ENCODE measurements around the gene PCDH1. TPM values are rescaled to one million over a fixed set of nuclear protein-coding genes. Genes with fewer than 3 reads are reported as not detected.

Gene PCDH1
- total RNA-seq, 2 donors from 2014 or later: 45.4 to 69.7 TPM

DNA sequence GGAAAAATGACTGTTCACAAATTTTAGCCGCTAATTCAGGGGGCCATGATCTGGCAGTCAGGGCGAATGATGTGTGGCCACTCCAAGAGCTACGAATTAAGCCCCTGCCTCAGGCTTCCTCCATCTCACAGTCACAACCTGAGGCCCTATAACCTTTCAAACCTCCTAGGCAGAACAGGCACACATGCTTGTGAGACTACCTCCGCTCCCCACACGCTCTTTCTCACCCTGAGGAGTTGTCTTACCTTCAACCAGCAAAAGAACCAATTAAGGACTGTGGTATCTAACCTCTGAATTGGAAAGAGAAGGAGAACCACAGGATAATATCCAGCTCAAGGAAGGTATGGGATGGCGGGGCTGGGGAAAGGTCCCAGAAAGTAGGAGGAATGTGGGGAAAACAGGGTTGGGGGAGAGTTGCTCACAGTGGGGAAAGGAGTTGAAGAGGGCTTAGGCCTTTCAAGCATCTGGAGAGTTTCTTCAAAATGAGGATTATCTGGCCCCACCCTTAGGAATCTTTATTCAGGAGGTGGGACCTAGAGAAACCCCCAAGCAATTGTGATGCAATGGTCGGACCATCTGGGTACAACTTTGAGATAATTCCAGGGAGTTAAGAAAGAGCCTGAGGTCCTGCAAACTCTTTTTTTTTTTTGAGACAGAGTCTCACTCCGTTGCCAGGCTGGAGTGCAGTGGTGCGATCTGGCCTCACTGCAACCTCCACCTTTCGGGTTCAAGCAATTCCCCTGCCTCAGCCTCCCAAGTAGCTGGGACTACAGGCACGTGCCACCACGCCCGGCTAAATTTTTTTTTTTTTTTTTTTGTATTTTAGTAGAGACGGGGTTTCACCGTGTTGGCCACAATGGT lies 5.5 kb downstream of the PCDH1 start:
- TF ChIP-seq, protein P1, sequence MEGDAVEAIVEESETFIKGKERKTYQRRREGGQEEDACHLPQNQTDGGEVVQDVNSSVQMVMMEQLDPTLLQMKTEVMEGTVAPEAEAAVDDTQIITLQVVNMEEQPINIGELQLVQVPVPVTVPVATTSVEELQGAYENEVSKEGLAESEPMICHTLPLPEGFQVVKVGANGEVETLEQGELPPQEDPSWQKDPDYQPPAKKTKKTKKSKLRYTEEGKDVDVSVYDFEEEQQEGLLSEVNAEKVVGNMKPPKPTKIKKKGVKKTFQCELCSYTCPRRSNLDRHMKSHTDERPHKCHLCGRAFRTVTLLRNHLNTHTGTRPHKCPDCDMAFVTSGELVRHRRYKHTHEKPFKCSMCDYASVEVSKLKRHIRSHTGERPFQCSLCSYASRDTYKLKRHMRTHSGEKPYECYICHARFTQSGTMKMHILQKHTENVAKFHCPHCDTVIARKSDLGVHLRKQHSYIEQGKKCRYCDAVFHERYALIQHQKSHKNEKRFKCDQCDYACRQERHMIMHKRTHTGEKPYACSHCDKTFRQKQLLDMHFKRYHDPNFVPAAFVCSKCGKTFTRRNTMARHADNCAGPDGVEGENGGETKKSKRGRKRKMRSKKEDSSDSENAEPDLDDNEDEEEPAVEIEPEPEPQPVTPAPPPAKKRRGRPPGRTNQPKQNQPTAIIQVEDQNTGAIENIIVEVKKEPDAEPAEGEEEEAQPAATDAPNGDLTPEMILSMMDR (conservative IDR thresholded peaks at IDR 0.05): no peak
- H3K27me3 Mint-ChIP-seq (ENCODE audit: insufficient read depth): no peaks in the 10 kb centered on the region
- H3K9me3 ChIP-seq (ENCODE audit: control insufficient read depth, low read length): no peaks in the 10 kb centered on the region
- H3K4me3 Mint-ChIP-seq: peak overlapping the region; percentile 7
- H3K36me3 ChIP-seq (ENCODE audit: control insufficient read depth, insufficient read depth, low read length): peaks cover 21% of the 10 kb centered on the region
- H3K9ac ChIP-seq (ENCODE audit: extremely low read depth, low read length, poor library complexity, severe bottlenecking): peak overlapping the region; percentile 63
- H3K9me3 Mint-ChIP-seq: no peaks in the 10 kb centered on the region
- peak; percentile 70 for DNase-seq
- peaks cover 31% of the 10 kb centered on the region for H3K4me1 ChIP-seq (ENCODE audit: control insufficient read depth, insufficient read depth, low read length)
- H3K27ac ChIP-seq (ENCODE audit: low read depth, low read length): no peak overlapping the region
- peak overlapping the region; percentile 61 for H3K4me3 ChIP-seq (ENCODE audit: low read length)
- peaks cover 14% of the 10 kb centered on the region for H3K36me3 Mint-ChIP-seq (ENCODE audit: low read depth)
- peaks cover 58% of the 10 kb centered on the region for H3K4me1 Mint-ChIP-seq
- H3K27me3 ChIP-seq (ENCODE audit: control insufficient read depth, insufficient read depth, low read length, poor library complexity, severe bottlenecking): no peaks in the 10 kb centered on the region
- 67 to 75% methylated on average over 10 to 15 of the region's 15 CpGs for WGBS, 2 experiments (ENCODE audit: insufficient coverage in 1 of 2, insufficient read length in 1 of 2)
- peak overlapping the region; percentile 91 for H3K27ac Mint-ChIP-seq

DNA sequence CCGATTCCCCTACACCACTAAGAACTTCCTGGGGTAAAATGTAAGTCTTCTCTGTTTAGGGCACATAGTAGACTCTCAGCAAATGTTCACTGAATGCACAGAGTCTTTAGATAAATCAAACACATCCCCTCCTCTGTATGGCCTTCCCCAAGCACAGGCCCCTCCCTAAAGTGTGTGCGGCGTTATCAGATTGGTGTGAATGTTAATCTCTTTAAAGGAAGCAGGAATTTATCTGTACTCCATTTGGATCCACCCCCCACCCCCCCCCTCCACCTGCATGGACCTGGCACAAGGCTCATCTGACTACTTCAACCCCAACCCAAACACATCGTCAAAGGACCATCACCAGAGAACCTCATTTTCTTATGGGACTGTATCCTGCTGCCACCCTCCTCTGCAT lies 6.3 kb downstream of the PCDH1 start:
- Mint-ChIP-seq H3K36me3 (ENCODE audit: low read depth) (peaks cover 22% of the 10 kb centered on the region), H3K4me3 (peak overlapping the region; percentile 7), H3K9me3 (no peaks in the 10 kb centered on the region), H3K4me1 (peaks cover 58% of the 10 kb centered on the region), H3K27ac (peak overlapping the region; percentile 91), H3K27me3 (ENCODE audit: insufficient read depth) (no peaks in the 10 kb centered on the region)
- Histone ChIP-seq H3K4me1 (ENCODE audit: control insufficient read depth, insufficient read depth, low read length) (peaks cover 31% of the 10 kb centered on the region), H3K27me3 (ENCODE audit: control insufficient read depth, insufficient read depth, low read length, poor library complexity, severe bottlenecking) (no peaks in the 10 kb centered on the region), H3K36me3 (ENCODE audit: control insufficient read depth, insufficient read depth, low read length) (peaks cover 25% of the 10 kb centered on the region), H3K9ac (ENCODE audit: extremely low read depth, low read length, poor library complexity, severe bottlenecking) (peak overlapping the region; percentile 63), H3K9me3 (ENCODE audit: control insufficient read depth, low read length) (no peaks in the 10 kb centered on the region), H3K27ac (ENCODE audit: low read depth, low read length) (no peak overlapping the region), H3K4me3 (ENCODE audit: low read length) (peak overlapping the region; percentile 61)
- TF ChIP-seq, protein P1 (conservative IDR thresholded peaks at IDR 0.05): no peak
- WGBS, 2 experiments (ENCODE audit: insufficient coverage in 1 of 2, insufficient read length in 1 of 2): 75 to 78% methylated on average over 1 to 2 of the region's 4 CpGs
- DNase-seq: peak; percentile 49

DNA sequence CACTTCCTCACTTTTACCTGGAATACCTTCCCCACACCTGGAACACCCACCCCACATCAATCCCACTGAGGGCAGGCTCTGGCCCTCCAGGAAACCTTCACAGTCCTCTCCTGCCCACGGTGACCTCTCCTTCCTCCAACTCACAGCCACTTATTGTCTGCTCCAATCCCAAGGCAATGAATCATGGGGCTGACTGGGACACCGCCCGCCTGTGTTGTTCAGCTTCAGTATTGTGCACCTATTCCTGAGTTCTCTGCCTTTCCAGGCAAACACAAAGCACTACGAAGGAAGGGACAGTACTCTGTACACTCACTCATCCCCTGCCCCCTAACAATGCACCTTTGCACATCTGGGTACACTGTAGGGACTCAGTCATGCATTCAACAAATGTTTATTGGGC lies 7.3 kb downstream of the PCDH1 start:
- Mint-ChIP-seq H3K9me3 (no peaks in the 10 kb centered on the region), H3K27ac (peak overlapping the region; percentile 3), H3K4me1 (peaks cover 58% of the 10 kb centered on the region), H3K4me3 (no peak overlapping the region), H3K27me3 (ENCODE audit: insufficient read depth) (no peaks in the 10 kb centered on the region), H3K36me3 (ENCODE audit: low read depth) (peaks cover 32% of the 10 kb centered on the region)
- peak; percentile 17 for DNase-seq
- TF ChIP-seq, protein P1 (conservative IDR thresholded peaks at IDR 0.05): no peak
- no peak overlapping the region for H3K4me3 ChIP-seq (ENCODE audit: low read length)
- H3K36me3 ChIP-seq (ENCODE audit: control insufficient read depth, insufficient read depth, low read length): peaks cover 35% of the 10 kb centered on the region
- peaks cover 31% of the 10 kb centered on the region for H3K4me1 ChIP-seq (ENCODE audit: control insufficient read depth, insufficient read depth, low read length)
- WGBS, 2 experiments (ENCODE audit: insufficient coverage in 1 of 2, insufficient read length in 1 of 2): 90 to 92% methylated on average over 3 to 4 of the region's 4 CpGs
- no peaks in the 10 kb centered on the region for H3K27me3 ChIP-seq (ENCODE audit: control insufficient read depth, insufficient read depth, low read length, poor library complexity, severe bottlenecking)
- no peaks in the 10 kb centered on the region for H3K9me3 ChIP-seq (ENCODE audit: control insufficient read depth, low read length)
- H3K9ac ChIP-seq (ENCODE audit: extremely low read depth, low read length, poor library complexity, severe bottlenecking): no peak overlapping the region
- H3K27ac ChIP-seq (ENCODE audit: low read depth, low read length): no peak overlapping the region

Measured in endodermal cell (in vitro differentiated cells).